Stimulated activated CD8-positive, alpha-beta memory T cell treated with anti-CD3 and anti-CD28 coated beads, Interleukin-4, amount 100 ng/mL, for 24 hours (primary cell): ENCODE results near the gene DACT1.
"Not testable (repeated sequence)": the region's sequence is repeated elsewhere in the genome, so short reads cannot be mapped to it uniquely, and the experiment has no call there.

Experiments used
- DNase-seq: peaks from one replicate; pipeline ENCODE4 v3.0.0-alpha.2; 2020; ENCODE audit warnings: low read depth

DACT1 gene, protein sequence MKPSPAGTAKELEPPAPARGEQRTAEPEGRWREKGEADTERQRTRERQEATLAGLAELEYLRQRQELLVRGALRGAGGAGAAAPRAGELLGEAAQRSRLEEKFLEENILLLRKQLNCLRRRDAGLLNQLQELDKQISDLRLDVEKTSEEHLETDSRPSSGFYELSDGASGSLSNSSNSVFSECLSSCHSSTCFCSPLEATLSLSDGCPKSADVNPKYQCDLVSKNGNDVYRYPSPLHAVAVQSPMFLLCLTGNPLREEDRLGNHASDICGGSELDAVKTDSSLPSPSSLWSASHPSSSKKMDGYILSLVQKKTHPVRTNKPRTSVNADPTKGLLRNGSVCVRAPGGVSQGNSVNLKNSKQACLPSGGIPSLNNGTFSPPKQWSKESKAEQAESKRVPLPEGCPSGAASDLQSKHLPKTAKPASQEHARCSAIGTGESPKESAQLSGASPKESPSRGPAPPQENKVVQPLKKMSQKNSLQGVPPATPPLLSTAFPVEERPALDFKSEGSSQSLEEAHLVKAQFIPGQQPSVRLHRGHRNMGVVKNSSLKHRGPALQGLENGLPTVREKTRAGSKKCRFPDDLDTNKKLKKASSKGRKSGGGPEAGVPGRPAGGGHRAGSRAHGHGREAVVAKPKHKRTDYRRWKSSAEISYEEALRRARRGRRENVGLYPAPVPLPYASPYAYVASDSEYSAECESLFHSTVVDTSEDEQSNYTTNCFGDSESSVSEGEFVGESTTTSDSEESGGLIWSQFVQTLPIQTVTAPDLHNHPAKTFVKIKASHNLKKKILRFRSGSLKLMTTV

DNA sequence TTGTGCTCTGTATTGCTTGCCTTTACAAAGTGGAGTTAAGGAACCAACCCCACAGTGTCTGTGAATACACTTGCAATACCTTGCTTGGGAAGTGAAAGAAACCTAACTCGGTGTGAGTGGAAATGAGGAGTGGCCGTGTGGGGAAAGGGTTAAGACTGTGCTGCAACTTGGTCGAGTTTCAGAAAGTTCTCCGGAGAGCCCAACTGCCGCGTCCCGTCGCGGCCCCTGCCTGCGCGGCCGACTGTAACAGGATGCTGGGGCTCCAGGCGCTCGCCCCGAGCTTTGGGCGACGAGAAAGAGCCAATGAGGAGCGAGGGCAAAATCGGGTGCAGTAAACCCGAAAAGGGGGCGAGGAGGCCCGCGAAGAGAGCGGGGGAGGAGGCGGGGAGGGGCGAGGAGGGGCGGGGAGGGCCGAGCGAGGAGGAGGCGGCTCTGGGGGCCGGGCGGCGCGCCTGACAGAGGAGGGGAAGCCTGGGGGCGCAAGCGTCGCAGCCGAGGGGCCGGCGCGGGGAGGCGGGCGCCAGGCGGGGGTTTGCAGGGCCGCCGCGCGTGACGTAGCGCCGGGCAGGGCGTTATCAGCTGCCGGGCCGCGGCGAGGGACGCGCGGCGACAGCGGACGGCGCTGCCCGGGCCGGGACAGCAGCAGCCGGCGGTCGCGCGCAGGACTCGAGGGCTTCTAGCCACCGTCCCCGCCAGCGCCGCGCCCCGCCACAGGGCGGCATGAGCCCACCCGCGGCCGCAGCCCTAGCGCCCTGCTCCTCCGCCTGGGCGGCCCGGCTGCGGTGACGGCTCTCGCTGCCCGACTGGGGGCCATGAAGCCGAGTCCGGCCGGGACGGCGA, at the start of gene DACT1:
Gene DACT1 (plus strand): TSS at position 572 of the 840 bp plus-strand sequence. CDS start 241 bp downstream, at position 813.
- peak; percentile 30 for DNase-seq

DNA sequence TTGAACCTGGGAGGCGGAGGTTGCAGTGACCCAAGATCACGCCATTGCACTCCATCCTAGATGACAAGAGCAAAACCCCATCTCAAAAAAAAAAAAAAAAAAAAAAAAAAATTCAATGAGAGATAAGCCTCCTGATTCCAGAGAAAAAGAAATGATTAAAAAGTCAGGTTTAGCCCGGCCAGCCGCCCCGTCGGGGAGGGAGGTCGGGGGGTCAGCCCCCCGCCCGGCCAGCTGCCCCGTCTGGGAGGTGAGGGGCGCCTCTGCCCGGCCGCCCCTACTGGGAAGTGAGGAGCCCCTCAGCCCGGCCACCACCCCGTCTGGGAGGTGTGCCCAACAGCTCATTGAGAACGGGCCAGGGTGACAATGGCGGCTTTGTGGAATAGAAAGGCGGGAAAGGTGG, 49.4 kb upstream of the DACT1 start:
- not testable (repeated sequence) for DNase-seq

DNA sequence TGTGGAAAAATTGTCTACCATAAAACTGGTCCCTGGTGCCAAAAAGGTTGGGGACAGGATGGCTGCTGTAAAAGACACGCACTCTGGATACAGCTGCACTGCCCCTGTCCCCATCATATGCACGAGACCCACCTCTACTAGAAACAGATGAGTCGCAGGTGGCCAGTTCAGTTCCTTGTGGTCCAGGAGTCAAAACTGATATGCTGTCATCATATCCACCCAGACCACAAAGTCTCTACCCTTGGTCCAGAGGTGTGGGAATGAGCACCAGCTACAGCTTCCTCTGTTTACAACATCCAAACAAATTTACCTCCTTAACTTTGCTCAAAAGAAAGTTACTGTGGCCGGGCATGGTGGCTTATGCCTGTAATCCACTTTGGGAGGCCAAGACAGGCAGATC, 43.8 kb upstream of the DACT1 start:
- no peak for DNase-seq

GRCh38 chr14:58597041-58597440, 40.7 kb upstream of the DACT1 start:
- DNase-seq = no peak

GRCh38 chr14:58598028-58598803, 39.5 kb upstream of the DACT1 start:
- DNase-seq = no peak

DNA sequence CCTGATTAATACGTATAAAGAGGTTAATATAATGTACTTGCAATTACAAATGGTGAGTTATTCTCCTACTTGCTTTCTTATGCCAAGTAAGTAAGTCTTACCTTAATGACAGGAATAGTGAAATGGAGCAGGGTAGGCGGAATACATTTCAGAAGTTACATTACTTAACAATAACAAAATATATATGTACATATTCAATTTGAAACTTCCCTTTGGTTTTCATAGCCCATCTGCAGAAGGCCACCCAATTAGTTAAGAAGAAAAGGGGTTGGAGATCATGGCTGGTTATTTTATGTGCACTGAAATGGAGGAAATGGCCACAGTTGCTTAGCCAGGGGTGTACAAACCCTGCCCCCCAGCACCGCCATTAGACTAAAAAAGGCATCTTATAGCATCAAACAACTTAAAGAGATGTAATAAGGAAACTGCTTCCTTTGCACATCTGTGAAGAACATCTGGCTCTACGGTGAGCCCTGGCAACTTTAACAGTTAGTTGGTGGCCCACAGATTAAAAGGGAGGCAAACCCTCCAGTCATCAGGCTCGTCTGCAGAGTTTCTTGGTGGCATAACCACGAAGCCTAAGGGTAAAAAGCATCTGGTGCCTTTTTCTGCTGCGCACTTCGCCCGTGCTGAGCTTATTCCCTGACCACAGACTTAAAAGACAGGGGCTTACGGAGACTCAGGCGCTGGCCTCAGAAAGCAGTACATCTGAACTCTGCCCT, 38.8 kb upstream of the DACT1 start:
- DNase-seq = no peak

DNA sequence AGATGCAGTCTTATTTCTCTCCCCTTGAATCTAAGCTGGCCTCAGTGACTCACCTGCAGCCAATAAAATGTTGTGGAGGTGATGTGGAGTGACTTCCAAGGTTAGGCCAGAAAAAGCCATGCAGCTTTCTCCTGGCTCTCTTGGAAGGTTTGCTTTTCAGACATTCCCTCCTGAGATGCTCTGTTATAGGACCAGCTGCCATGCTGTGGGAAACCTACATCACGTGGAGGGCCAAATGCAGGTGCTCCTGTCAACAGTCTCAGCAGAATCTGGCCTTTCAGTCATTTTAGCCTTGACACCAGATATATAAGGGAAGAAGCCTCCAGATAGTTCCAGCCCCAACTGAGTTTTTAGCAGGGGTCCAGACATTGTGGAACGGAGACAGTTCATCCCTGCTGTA, 38.1 kb upstream of the DACT1 start:
- no peak for DNase-seq

- DNase-seq = no peak
Measured at GRCh38 chr14:58605465-58605864, 32.3 kb upstream of the DACT1 start.

- no peak for DNase-seq
Measured at GRCh38 chr14:58607131-58607951, 30.4 kb upstream of the DACT1 start.

GRCh38 chr14:58607952-58608317, 29.8 kb upstream of the DACT1 start:
- no peak for DNase-seq

DNA sequence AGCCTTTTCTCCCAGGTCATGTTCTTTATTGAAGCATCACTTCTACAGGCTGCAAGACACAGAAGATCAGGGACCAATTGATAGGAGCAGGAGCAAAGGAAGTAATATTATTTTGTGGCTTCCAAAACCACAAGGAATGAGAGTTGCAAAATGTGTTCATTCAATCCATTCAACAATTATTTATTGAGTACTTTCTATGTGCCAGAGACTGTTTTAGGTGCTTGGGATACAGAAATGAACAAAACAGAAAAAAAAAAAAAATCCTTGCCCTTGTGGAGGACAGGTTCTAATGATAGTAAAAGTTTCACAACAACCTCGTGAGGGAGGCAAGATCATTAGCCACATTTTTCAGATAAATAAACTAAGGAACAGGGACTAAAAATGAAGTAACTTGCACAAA, 20.1 kb upstream of the DACT1 start:
- no peak for DNase-seq

DNA sequence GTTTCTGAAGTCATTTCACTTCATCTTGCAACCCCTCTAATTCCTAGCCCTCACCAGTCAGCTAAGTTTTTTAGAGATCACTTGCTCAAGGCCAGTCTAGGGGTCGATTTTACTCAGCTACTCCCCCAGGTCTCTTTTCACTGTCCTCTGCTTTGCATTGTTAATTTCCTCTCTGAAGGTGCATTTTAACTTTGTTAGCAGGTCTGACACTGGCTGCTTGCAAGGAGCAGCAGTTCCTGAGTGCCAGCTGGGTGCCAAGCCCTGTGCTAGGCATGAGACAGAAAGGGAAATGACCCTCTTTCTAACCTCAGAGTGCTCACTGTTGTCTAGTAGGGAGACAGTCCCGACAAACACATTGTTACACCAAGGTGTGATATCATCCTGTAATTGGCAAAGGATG, 17.8 kb upstream of the DACT1 start:
- no peak for DNase-seq

- DNase-seq = no peak
Measured at GRCh38 chr14:58625438-58625837, 12.3 kb upstream of the DACT1 start.

- no peak for DNase-seq
Measured at GRCh38 chr14:58626431-58626831, 11.3 kb upstream of the DACT1 start.

DNA sequence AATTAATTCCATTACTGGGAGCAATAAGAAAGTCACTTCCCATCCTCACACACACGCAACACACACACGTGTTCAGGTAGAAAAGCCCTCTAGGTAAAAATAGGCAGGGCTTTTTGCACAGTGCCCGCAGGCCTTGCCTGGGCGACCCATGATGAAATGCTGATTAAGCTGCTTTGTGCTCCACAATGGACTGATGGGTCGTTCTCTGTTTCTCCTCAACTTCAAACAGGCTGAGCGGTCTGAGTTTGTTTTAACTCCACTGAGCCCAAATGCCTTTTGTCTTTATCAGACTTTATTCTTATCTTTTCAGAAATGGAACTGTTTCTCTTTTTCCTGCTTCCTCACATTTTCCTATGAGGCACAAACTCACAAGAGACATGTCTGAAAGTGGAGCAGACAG, 9.4 kb upstream of the DACT1 start:
- DNase-seq = no peak

DNA sequence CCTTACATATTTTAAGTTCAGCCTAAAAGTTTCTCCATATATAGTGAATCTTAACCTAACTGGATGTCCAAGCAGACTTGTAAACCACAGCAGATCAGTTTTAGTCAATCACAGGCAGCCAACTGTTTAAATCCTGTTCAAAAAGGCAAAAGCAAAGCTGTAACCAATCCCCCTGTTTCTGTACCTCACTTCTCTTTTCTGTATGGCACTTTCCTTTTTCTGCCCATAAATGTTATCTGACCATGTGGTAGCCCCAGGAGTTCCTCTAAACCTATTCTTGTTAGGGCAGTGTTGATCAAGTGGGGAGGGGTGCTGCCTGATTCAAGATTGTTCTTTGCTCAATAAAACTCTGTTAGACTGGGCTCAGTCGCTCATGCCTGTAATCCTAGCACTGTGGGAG, 8.5 kb upstream of the DACT1 start:
- no peak for DNase-seq

GRCh38 chr14:58631732-58632131, 6.0 kb upstream of the DACT1 start:
- DNase-seq = no peak

DNA sequence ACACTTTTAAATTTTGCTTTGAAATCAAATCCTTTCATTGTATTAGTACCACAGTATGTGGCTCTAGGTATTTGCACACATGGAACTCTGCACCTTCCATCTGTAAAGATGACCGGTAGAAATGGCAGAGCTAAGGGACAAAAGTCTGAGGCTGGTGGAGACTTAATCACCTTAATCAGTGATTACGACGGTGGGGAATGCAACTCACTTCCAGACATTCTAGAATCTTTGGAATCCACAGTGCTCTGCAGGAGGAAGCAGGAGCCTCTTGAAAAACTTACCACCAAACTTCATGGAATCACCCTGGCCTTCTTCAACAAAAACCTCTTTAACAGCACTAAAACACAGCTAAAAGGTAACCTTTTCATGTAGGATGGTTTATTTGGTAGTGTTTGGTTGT, 3.9 kb upstream of the DACT1 start:
- DNase-seq = no peak

DNA sequence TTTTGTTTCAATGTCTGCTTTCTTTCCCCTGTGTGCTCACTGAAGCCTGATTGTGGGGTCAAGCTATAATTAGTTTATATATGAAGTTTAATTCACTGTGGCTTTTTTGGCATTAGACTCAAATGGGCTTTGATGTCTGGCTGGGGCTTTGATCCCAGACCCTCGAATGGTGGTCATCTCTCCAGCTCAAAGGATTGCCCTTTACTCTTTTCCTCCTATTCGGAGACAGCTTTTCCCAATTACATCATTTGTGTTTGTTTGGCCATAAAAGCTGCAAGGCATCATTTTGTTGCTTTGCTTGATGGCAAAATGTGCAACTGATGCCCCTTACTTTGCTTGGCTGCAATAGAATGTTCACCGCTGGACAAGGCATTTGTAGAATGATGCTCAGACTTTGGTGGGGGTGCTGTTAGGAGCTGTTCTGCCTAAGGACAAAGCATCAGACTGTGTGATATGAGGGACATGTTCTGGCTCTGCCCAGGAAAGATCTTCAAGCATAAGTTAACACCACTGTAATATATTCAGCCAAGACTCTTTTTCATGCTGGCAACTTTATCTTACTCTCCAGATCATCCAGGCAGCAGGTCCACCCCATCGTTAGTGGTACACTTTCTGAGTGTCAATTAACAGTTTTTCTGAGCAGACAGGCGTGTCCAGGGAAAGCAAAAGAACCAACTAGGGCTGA, 3.2 kb upstream of the DACT1 start:
- no peak for DNase-seq
